ENCODE measurements around the gene MAGEC2.

Gene MAGEC2, protein sequence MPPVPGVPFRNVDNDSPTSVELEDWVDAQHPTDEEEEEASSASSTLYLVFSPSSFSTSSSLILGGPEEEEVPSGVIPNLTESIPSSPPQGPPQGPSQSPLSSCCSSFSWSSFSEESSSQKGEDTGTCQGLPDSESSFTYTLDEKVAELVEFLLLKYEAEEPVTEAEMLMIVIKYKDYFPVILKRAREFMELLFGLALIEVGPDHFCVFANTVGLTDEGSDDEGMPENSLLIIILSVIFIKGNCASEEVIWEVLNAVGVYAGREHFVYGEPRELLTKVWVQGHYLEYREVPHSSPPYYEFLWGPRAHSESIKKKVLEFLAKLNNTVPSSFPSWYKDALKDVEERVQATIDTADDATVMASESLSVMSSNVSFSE

DNA sequence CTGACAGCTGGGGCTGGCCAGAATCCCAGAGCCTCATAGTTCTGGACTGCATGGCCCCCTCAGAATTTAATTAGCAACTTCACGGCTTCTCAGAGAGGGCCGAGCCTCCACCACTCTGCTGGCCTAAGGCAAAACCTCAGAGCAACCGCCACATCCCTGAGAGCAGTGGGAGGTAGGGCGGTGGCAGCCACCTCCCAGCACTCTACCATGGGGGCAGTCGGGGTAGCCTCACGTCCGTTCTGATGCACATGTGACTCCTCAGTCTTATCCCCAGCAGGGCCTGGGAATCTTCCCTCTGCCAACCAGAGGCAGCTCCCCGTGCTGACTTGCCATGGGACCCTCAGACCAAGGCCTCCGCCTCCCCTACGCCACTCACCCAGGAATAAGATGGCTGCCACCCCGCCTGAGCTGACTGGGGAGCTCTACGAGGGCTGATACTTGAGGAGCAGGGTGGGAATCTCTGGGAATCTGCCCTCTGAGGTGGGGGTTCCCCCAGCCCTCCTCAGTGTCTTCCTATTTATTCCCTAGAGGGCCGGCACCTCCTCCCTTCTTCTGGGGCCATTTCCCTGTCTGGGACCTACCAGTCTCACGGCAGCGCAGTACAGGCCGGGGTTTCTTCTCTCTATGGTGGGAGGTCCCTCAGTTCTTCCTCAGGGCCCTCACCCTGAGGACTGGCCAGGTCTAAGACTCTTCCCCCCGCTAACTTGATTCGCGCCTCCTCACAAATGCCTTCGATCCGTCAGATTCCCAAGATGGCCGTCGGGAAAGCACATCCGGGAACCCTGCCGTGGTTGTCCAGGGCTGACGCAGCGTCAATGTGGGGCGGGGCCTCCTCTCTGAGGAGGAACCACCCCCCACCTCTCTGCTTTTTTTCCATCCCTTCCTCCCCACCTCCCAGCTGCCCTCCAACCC lies at the start of gene MAGEC2:
MAGEC2 (minus strand) TSS at position 769 of the 912 bp plus-strand sequence. CDS start 1,303 bp downstream, outside the sequence.
- no peak for DNase-seq

DNA sequence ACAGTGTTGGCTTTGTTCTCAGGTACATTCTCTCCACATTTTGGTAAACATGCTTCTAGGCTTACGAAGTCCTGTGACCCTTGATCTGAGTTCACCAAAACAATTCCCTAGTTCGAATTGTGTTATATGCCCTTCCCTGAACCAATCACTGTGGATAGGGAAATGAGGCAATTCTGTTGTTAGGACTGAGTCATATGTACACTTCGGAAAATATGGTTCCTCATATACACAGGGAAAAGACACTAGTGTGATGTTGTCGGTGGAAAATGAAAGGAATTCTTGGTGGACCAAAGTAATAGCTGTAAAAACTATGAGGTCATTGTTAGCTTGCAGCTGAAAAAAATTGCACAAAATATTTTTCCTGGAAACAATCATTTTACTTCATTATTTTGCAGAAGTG lies 46.6 kb upstream of the MAGEC2 start:
- DNase-seq: no peak

DNA sequence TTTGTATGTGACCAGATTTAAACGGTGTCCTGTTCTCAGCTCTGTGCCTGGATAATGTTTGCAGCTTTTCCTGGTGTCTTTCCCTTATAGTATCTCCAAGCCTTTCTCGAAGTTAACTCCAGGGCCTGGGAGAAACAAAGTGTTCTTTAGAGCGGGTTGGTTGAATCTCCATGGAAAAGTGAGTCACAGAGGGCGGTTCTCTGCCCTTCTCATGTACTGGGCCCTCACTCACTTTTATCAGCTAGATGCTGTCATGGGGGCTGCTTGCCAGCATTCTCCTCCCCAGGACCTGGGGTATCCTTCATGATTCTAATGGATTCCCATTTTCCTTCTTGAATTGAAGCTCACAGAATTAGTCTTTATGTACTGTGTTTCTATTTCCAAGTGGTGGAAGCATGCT lies 46.1 kb upstream of the MAGEC2 start:
- DNase-seq: no peak

DNA sequence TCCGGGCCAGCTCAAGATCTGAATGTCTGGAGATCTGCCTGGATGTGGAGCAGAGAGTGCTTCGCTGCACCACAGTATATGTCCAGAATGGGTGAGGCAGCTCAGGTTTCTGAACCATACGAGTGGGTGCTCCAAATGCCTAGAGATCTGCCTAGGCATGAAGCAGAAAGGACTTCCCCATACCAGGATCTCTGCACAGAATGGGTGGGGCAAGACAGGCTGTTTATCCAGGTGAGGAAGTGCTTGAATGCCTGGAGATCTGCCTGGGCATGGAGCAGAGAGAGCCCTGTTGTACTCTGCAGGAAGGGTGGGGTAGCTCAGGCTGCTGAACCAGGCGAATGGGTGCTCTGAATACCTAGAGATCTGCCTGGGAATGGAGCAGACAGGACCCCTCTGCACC lies 45.4 kb upstream of the MAGEC2 start:
- no peak for DNase-seq

DNA sequence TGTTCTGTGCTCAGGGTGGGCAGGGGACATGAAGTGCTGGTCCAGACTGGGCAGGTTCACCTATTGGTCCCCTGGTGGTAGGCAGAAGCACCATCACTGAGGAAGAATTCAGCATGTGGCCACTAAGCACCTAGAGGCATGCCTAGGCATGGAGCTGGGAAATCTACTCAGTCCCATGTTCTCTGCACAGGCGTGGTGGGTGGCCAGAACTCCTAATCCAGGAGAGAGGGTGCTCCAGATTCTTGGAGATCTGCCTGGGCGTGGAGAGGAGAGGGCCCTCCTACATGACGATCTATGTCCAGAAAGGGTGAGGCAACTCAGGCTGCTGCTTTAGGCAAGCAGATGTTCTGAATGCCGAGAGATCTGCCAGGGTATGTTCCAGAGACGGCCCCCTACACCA lies 44.6 kb upstream of the MAGEC2 start:
- no peak for DNase-seq

DNA sequence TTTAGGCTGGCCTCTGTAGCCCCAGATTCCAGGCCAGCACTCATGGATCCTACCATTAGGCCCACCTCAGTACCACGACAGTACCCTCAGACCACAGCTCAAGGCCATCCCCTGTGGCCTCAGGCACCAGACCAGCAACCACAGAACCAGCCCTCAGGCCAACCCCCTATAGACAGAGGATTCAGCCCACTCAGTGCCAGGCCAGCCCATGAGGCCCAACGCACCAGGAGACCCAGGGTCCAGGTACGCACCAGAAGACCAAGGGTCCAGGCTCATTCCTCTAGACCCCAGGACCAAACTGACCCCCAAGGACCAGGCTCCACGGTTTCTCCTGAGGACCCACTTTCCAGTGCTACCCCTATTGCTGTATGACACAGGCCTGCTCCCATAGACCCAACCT lies 39.5 kb upstream of the MAGEC2 start:
- DNase-seq: no peak

DNA sequence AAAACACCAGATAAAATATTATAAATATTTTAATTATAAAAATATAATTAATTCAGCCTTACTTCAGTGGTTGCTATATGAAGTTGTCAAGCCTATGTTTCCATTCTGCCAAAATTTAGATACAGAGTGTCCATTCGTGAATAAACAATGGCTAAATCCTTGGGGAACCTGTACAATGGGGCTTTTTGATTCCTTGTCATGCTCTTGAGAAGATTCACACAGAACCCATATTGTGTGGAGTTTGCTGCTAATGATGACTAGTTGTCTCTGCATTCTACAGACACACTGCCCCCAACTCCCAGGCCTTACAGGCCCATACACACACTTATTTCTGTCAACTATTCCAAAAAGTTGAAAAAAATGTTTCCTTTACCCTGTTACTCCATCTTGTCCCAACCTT lies 33.4 kb upstream of the MAGEC2 start:
- no peak for DNase-seq

DNA sequence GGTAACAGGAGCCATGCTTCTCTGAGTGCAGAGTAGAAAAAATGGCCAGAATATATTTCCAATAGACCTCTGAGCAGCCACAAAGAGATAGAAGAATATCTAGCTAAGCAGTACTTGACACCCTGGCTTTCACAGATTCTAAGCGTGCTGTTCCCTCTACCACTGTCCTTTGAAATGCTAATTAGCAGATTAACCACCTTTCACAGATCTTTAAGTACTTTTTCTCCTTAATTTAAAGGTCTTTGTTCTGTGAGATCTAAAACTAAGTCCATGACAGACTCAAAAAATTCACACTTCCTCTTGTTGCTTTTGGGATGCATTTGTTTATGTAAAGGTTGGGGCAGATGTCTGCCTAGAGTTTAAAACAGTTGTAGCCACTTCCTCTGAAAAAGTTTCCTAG lies 28.3 kb upstream of the MAGEC2 start:
- DNase-seq: peak in 1 of 2 experiments; percentile 1

DNA sequence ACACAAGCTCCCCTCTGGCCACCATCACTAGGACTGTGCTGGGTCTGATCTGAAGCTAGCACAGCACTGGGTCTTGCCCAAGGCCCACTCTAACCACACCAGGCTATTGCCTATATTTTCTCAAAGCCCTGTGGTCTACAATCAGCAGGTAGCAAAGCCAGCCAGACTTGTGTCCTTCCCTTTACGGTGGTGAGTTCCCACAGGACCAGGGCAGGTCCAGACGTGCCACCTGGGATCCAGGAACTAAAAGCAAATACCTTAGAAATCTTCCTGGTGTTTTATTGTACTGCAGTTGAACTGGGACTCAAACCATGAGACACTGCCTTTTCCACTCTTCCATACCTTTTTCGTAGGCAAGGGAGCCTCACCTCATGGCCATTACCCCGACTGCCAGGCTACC lies 9.0 kb upstream of the MAGEC2 start:
- no peak for DNase-seq

DNA sequence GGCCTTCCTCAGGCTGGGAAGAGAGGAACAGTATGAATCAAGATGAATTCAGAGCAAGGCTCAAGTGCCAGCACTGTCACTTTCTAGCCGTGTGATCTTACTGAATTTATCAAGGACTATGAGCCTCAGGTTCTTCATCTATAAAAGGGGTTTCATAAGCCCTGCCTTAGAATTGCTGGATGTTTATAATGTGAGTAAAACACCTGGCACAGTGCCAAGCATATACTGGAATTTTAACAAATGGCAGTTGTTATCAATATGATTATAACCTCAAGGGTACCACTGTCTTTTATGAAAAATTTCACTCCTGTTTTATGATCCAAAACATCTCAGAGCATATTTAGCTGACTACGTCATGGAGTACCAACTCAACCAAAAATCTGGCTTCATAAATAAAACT lies 4.0 kb downstream of the MAGEC2 start:
- no peak for DNase-seq

DNA sequence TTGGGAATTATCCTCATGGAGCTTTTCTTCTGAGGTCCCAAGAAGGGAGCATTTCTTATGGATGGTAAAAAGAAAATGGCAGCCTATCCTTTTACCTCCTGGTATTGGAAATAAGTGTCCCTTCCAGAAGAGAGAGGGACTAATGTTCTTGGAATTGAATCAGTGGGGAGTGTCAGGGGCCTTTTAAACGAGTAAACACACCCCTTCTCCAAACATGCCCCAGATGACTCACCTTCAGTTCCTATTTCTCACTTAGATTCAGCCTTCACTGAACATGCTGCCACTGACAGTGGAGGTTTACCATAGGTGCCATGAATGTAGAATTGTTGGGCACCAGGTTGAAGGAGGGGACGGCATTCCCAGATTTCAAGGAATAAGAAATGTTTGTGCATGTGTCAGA lies 19.0 kb downstream of the MAGEC2 start:
- DNase-seq: no peak

DNA sequence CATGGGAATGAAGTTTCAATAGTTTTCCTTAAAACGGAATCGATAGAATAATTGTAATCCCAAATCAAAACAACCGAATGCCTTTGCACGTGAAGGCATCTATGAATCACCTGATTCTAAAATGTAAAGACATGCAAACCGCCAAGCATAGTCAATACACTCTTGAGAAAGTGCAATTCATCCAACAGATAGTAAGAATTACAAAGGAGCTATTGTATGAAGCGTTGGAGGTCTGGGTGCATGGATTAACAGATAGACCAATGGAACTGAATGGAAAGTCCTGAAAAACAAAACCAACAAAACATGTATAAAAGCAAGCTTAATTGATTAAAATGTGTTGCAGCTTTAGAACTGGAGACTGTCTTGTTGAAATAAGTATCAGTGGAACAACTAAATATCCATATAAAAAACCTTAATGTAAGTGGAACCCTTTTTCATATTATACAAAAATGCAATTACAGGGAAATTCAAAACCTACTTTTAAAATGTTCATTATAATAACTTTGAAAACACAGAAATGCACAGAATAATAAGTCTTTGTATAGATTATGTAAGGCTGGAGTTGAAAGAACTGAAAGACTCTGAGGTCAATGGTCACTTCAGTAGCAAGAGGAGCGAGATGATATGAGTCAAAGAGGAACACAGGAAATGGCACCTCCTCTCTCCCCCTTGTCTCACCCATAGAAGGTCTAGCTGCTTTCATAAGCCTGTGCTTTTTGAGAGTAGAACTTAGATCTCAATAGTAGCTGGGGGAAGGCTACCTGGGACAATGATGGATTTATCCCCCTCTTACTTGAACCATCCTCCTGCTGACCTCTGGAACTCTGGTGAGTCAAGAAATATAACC lies 20.1 kb downstream of the MAGEC2 start:
- DNase-seq: no peak

DNA sequence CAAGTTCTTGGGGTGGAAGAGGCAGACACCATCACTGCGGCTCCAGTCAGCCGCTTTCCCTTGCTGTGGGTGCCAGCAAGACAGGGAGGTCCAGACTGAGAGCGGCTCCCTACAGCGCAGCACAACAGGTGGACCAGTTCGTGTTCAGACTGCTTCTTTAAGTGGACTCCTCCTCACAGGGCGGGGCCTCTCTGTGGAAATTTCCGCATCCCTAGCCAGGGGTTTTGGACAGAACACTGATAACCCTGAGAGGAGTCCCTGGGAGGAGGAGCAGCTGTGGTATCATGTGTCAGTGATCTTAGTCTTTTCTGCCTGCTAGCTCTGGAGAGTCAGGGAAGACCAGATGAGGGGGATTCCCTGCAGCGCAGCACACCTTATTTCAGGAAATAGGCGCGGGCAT lies 48.5 kb downstream of the MAGEC2 start:
- no peak for DNase-seq
